Activated CD4-positive, alpha-beta T cell treated with anti-CD3 and anti-CD28 coated beads, Interleukin-2, Interleukin-4, amounts not matched to agents 100 ng/mL and 50 ng/mL, durations not matched to agents 16 hours and 8 hours (primary cell): ENCODE results near the gene CCDC183.
"Not testable (repeated sequence)": the region's sequence is repeated elsewhere in the genome, so short reads cannot be mapped to it uniquely, and the experiment has no call there.

Source experiments
- DNase-seq: peaks from one replicate; pipeline ENCODE4 v3.0.0-alpha.2; 2020; ENCODE audit warnings: low spot score

Gene CCDC183

DNA sequence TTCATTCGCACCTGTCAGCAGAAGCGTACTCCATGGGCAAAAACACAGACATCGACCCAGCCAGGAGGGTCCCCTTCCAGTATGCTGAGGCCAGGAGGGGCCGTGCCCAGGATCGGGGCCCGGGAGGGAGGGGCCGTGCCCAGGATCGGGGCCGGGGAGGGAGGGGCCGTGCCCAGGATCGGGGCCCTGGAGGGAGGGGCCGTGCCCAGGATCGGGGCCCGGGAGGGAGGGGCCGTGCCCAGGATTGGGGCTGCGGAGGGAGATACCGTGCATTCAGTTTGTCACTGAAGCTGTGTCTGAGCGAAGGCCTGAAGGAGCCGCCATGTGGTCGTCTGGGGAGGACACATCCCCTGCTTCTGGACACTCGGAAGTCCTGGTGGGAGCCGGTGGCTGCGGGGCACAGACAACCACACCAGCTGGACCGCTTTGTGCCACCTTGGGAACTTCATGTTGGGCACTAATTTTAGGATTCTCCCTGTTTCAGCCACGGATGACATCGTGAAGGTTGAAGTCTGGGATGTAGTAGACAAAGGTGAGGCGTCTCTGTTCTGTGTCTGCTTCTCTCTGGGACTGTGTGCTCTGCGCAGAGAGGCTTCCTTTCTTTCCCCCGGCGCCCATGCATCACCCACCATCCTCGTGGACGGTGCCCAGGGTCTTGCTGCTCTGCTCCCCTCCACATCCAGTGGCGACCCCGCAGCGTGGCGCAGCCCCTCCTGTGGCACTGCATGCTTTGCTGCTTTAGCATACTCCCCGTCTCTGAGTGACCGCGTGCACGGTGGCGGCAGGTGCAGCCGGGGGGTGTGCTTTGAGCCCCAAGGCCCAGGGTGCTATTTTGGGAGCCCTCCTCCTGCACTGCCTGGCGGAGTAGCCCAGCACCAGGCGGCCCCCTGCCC, 29.4 kb downstream of the CCDC183 start:
- DNase-seq: no peak

DNA sequence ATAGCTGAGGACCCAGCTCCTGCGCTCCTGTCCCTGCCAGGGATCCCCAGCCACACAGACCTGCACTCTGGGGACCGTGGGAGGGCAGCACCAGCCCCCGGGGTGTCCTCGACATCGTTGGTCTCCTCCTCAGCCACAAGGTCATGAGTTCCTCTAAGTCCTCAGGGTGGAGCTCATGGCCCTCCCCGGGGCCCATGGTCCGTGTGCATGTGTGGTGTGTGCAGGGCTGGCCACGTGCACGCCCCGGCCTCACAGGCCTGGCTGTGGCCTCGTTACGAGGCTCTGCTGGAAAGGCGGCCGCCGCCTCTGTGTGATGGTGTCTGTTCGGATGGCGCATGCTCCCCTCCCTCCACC, 30.0 kb downstream of the CCDC183 start:
- DNase-seq: no peak

GRCh38 chr9:136826703-136827582, 30.8 kb downstream of the CCDC183 start:
- DNase-seq: no peak

- DNase-seq: no peak
These were observed 31.8 kb downstream of the CCDC183 start for GRCh38 chr9:136827794-136828473.

DNA sequence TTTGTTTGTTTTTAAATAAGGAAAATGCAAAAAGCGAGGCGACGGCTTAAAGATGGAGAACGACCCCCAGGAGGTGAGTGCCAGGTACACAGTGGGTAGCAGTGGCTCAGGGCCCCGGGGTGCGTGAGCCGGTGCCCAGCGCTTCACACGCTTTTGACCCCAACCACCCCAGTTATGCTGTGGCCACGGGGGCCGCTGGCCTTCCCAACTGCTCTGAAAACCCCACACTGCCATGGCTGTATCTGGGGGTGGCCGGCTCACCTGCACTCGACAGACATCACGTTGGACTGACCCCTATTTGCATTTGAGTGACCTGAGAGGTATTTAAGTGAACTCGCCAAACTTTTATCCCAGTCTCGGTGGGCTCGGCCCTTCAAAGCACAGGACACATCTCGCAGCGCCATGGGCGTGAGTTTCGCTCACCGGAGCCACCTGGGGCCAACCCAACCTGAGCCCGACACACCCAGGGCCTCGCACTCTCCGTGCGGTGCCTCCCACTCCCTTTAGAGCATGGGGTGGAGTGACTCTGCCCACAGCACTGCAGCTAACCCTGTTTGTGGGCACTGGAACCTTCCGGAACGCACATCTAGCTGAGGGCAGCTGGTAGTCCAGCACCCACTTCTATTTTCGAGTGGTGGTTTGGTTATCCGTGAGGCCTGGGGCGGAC, 32.5 kb downstream of the CCDC183 start:
- no peak for DNase-seq

DNA sequence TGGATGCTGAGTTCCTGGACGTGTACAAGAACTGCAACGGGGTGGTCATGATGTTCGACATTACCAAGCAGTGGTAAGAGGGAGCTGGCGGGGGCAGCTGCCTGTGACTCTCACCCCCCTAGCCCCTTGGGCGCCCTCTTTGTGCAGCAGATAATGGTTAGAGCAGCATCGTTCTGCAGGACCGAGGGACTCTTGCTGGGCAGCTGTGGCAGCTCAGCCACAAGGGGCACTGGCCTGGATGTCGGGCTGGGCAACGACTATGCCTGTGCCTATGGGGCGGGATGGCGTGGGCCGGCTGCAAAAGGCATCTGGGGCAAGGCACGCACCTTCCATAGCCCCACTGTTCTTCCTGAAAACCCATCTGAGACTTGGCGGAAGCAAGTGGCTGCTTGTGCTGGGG, 33.3 kb downstream of the CCDC183 start:
- no peak for DNase-seq

- DNase-seq: no peak
These were observed 34.1 kb downstream of the CCDC183 start for GRCh38 chr9:136829981-136830885.

- DNase-seq: no peak
These were observed 35.0 kb downstream of the CCDC183 start for GRCh38 chr9:136831002-136831719.

DNA sequence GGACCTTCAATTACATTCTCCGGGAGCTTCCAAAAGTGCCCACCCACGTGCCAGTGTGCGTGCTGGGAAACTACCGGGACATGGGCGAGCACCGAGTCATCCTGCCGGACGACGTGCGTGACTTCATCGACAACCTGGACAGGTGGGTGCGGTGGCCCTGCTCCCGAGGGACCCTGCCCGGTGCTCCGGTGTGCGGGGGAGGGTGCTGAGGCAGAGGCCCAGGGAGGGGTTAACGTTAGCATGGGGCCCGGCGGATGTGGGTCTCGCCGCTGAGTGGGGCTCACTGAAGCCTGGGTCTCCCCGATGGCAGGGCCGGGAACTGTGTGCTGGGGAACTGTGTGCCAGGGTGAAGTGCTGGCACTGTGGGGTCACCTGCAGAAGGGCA, 35.6 kb downstream of the CCDC183 start:
- no peak for DNase-seq

- DNase-seq: no peak
These were observed 36.4 kb downstream of the CCDC183 start for GRCh38 chr9:136832581-136832980.

DNA sequence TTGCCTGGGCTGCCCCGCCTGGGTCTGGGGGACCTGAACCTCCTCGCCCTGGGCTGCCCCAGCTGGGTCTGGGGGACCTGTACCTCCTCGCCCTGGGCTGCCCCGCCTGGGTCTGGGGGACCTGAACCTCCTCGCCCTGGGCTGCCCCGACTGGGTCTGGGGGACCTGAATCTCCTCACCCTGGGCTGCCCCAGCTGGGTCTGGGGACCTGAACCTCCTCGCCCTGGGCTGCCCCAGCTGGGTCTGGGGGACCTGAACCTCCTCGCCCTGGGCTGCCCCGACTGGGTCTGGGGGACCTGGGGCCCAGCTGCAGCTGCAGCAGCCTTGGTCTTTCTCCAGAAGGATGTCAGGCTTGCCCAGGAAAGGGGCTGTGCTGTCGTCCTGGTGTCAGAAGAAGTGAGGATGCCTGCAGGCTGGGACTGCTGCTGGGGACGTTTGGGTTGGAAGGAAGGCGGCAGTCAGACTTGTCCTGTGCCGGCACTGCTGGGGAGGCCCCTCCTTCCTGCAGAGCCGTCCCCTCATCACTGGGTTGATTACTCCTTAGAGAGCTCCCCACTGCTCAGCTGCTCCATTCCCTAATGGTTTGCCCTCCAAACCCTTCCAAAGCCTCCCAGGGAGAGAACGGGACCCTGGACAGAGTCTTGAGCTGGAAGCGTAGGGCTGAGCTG, 37.4 kb downstream of the CCDC183 start:
- DNase-seq: not testable (repeated sequence)

DNA sequence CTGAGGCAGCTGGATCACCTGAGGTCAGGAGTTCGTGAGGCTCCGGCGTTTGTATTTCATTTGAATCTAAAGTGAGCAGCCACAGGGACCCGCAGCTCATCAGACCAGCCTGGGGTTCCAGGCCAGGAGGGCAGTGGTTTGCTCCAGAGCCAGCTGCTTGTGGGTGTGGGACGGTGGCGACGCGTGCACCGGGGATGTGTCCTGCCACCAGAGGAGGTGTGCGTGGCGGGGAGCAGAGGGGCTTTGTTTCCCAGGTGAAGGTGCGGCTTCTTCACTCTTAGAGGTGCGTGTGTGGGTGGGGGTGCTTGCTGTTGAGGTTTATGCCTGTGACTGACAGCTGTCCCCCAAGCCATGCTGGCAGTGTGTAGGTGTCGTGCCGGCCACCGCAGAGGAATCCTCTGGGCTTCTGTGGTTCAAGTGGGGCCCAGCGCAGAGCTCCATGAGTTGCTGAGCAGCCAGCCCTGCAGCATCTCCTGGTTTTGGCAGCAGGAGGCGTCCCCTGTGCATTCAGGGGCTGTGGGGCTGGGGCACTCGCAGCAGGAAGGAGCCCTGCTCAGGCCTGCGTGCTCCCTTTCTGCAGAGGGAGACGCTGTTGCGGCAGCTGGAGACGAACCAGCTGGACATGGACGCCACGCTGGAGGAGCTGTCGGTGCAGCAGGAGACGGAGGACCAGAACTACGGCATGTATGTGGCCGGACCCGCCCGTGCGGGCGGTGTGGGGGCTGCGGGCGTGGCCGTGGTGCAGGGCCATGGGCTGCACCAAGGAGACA, 39.2 kb downstream of the CCDC183 start:
- no peak for DNase-seq

- no peak for DNase-seq
These were observed 40.1 kb downstream of the CCDC183 start for GRCh38 chr9:136835932-136836904.

- DNase-seq: no peak
These were observed 41.2 kb downstream of the CCDC183 start for GRCh38 chr9:136837146-136837855.

DNA sequence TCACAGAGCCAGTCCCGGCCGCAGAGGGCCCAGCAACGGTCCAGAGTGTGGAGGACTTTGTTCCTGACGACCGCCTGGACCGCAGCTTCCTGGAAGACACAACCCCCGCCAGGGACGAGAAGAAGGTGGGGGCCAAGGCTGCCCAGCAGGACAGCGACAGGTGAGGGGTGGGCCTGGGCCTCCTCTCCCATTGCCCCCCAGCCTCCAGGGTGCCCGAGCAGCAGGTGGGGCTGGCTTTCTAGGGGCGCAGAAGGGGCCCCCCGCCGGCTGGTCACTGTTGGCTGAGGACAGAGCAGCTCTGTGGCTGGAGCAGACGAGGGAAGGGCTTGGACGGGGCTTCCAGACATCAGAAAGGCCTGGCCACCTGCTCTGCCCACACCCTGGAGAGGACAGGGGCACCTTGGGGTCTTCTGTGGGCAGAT, 41.7 kb downstream of the CCDC183 start:
- not testable (repeated sequence) for DNase-seq

GRCh38 chr9:136838314-136839228, 42.4 kb downstream of the CCDC183 start:
- DNase-seq: no peak
